Midbrain (tissue), 1 donor: ENCODE measurements around the gene JMJD6.
A peak's percentile ranks its signal among the peaks of the same experiment; 100 is the strongest.

Experiments used
- DNase-seq: peaks from one replicate; lab custom pipeline; 2025; lab: John Stamatoyannopoulos, UW

The JMJD6 gene

DNA sequence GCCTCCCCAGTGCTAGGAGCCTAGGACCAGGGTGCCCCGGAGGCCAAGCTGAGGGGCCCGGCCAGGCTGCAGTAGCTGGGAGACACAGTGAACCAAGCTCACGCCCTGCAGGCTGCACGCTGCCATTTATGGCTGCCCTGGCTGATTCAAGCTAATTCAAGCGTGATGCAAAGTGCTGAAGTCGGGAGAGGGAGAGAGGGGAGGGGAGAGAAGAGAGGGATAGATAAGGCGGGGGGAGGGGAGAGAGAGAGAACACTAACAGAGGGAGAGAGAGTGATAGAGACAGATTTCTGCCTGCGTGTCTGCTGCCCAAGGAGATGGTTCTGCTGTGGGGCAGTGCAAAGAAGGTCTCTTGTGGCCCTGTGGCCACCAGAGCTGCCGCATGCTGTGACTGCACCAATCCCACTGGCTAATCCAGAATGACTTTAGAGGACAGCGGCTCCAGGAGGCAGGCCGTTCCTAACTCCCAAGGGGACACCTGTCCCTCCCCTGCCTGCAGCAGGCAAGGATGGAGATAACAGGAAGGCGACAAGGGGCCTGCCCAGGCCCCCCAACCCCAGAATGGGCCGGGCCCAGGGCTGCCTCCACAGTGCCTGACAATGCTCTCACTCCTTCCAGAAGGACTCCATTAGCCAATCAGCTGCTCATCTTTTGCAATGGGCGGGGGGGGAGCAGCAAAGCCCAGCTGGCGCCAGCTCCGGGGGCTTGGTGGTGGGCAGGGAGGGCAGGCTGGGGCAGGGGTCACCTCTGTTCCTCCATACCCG lies 28.5 kb downstream of the JMJD6 start:
- no peak for DNase-seq

DNA sequence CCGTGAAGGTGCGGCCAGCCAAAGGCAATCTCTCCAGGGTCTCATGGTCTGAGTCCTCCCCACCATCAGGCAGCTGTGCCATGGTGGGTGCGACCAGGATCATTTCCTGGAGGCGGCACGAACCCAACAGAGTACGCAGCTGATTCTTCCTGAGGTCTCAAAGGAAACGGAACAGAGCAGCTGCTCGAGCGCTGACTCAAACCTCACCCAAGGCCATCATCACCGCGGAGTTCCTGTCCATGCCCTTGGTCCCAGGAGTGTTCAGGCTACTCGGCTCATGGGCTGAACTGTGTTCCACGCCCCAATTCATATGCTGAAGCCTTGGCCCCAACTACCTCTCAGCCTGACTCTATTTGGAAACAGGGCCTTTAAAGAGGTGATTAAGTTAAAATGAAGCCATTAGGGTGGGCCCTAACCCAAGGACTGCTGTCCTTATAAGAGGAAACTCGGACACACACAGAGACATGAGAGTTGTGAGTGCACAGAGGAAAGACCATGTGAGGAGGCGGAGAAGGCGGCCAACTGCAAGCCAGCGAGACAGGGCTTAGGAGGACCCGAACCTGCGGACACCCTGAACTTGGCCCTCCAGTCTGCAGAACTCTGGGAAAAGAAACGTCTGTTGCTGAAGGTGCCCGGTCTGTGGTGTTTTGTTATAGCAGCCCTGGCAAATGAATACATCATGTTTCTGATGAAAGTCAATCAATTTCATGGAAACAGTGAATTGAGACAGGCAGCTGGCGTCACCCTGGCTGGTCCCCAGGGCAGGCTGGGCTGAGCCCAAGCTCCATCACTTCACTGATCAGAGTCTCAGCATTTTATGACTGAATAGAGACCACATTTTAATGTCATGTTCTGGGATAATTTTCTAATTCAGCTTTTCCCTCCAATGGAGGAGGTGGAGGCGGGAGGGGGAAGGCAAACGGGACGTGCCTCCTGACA lies 29.4 kb downstream of the JMJD6 start:
- DNase-seq = no peak

DNA sequence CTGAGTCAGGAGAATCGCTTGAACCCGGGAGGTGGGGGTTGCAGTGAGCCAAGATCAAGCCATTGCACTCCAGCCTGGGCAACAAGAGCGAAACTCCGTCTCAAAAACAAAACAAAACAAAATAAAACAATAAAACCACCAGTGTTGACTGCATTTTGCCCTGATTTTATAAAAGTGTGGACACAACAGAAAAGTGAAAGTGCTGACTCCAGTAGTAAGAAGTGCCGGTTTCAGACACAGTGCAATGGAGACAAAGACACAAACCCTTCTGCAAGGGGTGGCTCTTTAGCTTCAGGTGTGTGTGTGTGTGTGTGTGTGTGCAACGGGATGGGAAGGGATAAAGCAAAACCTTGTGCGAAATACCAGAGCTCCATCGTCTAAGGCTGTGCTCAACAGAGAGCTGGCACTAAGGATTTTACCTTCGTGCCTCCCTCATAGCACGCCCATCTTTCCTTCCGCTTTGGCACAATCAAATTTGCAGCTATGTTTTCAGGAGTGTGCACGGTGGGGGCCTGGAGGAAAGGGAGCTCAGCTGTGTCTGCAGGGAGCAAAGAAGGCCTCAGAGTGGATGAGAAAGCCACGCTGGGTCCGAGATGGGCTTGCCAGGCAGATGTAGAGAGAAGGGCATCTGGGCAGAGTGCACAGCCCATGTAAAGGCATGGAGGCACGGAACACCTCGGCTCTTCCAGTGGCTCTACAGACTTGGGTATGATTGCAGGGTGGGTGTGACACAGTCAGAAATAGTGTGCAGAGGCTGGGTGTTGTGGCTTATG lies 31.2 kb downstream of the JMJD6 start:
- no peak for DNase-seq

DNA sequence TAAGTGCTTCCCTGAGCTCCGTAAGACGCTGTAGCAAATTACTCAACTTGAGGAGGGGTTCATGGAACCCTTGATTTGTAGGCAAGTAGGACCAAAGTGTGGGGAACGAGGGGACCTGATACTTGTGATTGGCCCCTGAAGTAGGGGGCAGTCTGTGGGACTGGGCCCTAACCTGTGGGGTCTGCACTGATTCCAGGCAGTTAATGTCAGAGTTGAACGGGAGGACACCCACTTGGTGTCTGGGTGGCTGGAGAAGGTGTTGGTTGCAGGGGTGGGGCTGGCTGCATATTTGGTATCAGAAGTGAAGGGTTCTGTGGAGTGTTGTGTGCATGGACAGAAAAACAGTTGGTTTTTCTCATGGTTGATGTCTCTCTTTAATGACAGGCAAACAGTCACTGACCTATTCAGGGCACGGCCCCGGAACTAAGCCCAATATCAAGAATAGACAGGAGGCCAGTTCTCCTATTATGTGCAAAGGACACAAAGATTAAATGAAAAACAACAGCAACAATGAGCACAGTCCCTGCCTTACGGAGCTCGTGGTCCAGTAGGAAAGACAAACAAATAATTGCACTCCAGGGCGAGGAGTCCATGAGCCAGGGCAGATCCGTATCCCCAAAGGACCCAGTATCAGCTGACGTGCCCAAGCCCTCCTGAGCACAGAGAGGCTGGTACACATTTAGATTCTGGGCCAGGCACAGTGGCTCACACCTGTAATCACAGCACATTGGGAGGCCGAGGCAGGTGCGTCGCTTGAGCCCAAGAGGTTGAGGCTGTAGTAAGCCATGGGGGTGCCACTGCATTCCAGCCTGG lies 34.8 kb downstream of the JMJD6 start:
- DNase-seq = no peak

DNA sequence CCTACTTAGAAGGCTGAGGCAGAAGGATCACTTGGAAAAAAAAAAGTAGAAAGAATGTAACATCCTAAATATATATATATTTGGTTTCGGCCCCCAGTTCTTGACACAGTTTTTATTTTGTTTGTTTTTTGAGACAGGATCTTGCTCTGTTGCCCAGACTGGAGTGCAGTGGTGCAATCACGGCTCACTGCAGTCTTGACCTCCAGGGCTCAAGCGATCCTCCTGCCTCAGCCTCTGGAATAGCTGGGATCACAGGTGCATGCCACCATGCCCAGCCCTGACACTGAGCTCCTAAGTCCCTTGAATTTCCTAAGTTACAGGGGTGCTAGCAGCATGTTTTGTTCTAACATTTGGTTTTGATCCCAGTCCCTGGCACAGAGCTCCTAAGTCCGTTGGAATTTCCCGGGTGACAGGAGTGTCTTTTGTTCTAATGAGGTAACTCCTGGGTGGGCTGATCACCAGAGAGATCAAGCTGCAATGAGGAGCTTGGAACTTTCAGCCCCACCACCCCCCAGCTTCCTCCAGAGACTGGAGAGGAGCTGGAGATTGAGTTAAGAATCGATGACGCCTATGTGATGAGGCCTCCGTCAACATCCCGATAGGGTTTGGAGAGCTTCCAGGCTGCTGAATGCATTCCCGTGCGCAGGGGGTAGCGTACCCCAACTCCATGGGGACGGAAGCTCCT lies 35.7 kb downstream of the JMJD6 start:
- no peak for DNase-seq

DNA sequence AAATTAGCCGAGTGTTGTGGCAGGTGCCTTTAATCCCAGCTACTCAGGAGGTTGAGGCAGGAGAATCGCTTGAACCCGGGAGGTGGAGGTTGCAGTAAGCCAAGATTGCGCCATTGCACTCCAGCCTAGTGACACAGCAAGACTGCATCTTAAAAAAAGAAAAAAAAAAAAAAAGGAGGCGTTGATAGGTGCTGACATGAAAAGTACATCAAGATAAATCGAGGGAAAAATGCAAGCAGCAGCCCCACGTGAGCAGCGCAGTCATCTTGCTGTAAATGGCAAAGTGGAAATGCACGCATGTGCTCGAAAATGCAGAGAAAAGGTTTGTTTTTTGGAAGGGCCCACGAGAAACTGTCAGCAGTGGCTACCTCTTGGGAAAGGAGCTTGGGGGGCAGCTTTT lies 36.5 kb downstream of the JMJD6 start:
- no peak for DNase-seq

DNA sequence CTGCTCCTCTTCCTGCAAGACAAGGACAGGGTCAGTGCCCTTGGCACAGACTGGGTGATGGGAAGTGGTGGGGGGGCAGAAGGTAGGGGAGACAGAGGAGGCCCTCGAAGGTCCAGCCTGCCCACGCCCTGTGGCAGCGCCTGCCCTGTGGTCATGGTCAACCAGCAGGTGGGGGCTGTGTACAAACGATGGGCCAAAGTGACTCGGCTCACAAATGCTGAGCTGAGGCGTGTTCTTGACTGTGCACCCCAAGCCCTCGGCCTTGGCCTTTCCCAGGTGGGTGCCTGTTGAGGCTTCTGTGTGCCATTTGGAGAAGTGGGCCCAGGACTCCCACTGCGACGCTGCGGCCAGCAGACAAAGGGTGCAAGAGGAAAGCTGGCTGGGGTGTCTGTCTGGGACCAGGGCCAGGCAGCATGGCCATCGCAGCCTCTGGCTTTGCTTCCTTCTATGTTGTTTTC lies 38.2 kb downstream of the JMJD6 start:
- DNase-seq = no peak

DNA sequence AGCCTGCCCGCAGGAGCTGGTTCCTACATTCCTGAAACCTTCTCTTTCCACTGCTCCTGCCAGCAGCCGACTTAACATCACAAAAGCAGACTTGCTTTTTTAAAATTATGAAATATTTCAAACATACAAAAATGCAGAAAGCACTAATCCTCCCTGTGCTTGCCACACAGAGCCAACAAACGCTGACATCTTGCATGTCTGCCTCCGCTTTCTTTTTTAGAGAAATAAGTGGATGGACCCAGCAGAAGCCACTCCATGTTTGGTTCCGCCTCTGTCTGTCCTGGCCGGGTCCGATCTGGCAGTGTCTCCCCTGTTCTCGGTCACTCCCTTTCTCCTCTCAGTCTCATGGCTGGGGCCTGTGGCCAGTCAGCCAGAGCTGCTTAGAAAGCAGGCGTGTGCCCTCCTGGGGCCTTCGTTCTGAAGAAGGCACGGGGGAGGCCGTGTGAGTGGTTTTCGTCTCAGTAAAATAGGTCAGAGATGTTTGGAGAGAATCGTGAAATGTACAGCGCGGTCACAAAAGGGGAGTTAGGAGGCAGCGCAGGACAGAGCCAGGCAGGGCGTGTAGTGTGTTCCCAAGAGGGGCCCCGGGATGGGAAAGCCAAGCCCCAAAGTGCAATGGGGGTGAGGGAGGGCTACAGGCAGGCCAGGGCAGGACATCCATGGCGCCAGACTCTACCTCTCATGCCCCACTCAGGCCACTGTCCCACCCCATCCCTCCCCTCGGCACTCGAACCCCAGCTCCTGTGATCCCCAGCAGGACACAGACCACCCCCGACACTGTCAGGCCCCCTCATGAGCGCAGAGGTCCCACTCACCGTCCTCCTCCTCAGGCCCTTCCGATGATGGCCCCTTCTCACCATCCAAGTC lies 38.9 kb downstream of the JMJD6 start:
- DNase-seq = peak; percentile 53

DNA sequence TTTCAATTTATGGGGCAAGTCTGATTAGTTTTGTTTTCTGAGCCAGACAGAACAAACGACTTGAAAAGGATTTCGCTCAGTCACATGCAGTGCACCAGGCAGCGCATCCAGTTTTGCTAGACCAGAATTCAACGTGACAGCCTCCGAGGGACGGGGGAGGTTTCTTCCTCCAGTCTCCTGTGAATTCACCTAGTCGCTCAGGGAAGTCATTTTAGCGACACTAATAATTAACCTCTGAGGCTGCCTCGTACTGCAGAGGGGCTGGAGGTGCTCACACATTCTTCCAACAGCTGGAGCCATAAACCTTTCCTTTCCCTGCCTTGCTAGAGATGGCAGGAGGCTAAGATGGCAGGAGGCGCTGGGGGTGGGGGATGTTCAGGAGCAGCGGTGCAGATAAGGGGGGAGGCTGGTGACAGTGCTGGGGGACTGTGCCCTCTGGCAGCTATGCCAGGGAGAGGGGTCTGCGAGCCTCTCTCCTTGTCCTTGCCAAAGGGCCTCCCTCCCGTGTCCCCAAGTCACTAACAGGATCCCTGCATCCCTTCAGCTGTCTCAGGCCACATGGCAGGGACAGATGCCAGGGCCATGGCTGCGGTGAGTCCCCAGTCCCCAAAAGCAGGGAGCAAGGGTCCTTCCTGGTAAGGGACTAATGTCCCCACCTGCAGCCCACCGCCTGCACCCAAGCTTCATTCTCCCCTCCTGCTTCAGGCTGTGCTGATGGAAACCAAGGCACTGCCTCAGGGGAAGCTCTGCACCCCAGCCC lies 39.7 kb downstream of the JMJD6 start:
- no peak for DNase-seq

DNA sequence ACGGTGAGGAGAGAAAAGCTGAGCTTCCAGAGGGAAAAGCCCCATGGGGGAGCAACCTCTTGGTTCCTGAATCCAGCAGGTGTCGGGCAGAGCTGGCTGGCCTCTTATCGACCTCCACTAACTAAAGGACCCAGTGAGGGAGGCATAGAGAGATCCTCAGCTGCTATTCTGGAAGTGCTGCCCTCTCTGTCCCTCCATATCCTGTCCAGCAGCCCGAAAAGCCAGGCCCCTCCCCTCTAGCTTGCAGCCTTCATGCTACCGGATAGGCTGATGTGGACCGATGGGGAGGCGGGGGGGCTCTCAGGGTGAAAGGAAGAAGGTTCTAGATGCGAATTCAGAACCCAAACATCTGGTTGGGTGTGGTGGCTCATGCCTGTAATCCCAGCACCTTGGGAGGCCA lies 40.6 kb downstream of the JMJD6 start:
- DNase-seq = no peak

DNA sequence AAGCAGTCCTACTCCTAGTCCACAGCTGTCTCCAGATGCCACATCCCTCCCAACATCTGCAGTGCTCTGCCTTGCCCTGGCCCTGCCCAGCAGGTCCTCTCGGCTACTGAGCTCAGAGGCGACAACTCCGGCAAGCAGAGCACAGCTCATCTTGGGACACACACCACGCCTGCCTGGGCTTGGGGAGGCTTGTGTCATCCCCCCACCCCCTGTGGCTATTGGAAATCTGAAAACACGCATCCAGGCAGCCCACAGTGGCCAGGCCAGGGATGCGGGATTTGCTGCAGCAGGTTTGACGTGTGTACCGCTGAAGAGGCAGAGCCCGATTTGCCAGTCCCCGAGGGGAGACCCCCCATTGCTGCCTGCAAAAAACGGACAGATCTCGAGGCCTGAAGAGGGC lies 41.0 kb downstream of the JMJD6 start:
- no peak for DNase-seq

DNA sequence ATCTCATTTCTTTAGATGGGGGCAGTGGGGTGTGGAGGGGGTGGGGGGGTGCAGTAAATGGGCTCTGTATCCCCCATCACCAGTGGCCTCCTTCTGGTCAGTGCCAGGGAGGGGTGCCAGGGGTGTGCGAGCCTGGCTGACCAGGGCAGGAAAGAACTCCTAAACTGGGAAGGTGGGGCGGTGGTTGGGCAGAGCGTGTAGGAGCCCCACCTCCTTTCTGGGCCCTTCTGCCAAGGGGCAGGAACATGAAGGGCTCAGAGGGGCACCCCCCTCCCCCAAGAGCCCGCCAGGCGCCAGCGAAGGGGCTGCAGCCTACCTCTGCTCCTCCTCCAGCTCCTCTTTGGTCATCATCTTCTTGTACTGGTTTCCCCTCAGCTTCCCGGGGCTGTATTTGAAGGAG lies 41.6 kb downstream of the JMJD6 start:
- no peak for DNase-seq

DNA sequence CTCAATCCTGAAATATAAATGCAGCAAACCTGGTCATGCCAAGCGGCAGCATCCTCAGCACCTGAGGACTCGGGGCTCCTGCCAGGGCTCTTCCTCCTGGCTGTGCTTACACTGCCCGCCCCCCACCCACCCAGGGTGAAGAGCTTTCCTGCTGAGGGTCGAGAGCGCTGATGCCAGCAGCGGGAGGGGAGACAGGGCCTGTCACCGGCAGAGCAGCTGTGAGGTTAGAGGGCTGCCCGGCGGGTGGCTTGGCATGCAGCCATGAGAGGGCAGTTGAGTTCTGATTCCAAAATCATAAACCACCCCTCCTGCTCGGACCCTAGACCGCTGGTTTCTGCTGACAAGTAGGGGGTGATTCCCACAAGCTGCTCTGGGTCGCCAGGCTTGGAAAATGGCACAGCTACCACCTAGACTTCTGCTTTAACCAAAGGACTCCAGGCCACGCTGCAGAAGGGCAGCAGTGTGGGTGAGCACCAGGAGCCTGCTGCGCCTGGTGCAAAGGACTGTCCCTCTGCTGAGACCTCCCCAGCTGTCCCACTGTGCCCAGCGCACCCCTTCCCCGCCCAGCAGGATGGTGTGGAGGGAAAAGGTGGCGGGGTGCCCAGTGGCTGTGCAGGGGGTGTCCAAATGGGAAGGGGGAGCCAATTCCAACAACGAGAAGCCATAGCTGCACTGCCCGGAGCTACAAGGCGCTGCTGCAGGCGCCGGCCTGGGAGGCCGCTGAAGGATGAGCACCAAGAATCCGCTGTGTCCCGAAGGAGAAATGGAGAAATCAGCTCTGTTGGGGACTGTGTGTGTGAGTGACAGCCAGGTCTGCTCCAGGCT lies 42.3 kb downstream of the JMJD6 start:
- DNase-seq = no peak

DNA sequence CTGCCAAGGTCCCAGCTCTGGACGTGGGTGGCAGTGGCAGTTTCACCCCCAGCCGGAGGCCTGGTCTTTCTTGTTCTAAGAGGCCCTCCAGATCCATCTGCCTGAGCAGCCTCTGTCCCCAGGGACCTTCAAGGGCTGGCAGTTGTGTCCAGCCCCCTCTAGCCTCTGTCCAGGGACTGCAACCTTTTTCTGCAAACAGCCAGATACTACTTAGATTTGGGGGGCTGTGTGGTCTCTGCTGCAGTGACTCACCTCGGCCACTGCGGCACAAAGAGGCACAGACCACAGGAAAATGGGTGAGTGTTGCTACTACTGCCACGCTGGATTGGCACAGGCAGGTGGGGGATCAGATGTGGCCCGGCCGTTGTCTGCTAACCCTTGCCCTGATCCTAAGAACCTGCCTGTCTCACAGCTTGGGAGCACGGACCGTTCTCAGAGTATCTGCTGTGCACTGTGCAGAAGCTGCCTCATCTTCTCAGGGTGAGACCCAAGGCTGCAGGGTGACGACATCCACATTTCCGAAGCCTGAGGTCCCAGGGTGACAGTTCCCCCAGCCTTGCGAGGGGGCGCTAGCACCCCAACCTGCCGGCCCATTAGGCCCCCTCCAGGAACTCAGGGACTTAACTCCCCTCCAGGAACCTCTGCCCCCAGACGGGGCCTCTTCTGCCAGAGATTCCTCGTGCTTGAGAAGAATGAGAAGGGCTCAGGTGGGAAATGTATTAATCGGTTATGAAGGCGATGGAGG lies 43.2 kb downstream of the JMJD6 start:
- DNase-seq = no peak

DNA sequence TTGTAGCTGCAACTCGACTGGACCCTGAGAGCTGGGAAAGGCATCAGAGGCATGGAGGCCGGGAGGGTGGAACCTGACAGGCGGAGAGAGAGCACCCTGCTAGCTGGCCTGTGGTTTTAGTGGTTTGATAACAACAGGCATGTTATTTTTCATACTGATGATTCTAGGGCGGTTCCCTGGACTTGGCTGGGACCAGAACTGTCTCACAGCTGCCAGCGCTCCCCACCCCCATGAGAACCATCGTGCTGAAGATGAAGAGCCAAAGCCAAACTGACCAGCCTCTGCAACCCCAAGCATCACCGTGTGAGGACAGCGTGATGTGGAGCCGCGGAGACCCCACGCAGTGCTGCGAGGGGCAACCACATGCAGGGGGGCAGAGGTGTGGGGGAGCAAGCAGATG lies 44.1 kb downstream of the JMJD6 start:
- DNase-seq = no peak

DNA sequence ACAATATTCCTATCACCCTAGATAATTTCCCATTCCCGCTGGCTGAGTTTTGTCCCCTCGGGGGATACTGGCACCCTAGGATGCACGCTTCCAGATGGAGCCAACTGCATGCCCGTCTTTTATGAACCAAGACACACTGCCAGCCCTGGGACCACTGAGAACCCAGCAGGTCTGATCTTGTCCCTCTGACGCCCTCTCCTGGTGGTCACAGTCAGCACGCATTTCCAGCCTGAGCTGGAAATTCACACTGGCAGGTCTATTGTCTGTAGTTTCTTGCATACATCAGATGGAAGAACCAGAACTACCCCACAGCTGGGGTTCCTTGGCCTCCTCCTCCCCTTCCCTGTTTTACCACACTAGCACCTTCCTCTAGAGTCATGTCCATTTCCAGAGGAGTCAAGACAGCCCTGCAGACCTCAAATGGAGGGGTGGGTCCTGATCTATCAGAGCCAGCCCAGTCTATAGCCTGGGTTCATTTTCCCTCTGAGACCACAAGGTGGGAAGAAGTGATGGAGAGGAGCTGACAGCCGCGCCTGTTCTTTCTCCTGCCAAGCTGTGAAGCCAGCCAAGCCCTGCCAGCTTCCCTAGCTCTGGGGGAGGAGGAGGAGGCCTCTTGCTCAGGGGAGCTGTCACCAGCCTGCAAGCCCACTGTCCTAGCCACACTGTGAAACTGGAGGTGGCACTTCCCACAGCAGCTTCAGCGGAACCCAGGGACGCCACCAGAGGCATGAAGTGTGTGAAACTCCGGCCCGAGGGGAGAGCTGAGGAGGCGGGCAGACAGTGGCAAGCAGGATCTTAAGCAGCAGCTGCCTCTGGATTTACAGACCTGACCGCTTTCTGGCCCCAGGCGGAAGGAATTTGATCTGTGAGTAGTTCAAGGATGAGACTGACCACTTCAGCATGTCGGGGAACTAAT lies 44.9 kb downstream of the JMJD6 start:
- DNase-seq = peak; percentile 42
